WERI-Rb-1 (cell line): ENCODE results near the gene DTNBP1.

Experiments
- DNase-seq: peaks from one replicate; pipeline ENCODE4 v3.0.0-alpha.2; 2020
- H3K27ac ChIP-seq: fragments of 250-450 bp; sonication (Bioruptor Pico); 2 replicates; pipeline ENCODE4 v1.5.1; 2020; ENCODE audit warnings: mild to moderate bottlenecking, moderate library complexity
- H3K27me3 ChIP-seq: fragments of 250-450 bp; sonication (Bioruptor Pico); 2 replicates; pipeline ENCODE4 v1.5.1; 2021; ENCODE audit warnings: mild to moderate bottlenecking, low read depth, moderate library complexity; ENCODE audit not compliant: insufficient read depth, severe bottlenecking
- H3K36me3 ChIP-seq: fragments of 250-450 bp; sonication (Bioruptor Pico); 2 replicates; pipeline ENCODE4 v1.5.1; 2020; ENCODE audit warnings: mild to moderate bottlenecking, moderate library complexity
- H3K4me3 ChIP-seq: 2 replicates; pipeline ENCODE4 v1.5.1; 2011; ENCODE audit warnings: low read depth, mild to moderate bottlenecking, control low read depth, low read length
- H3K9me3 ChIP-seq: fragments of 250-450 bp; sonication (Bioruptor Pico); 2 replicates; pipeline ENCODE4 v1.5.1; 2021; ENCODE audit warnings: mild to moderate bottlenecking, moderate library complexity; ENCODE audit not compliant: severe bottlenecking
- CTCF ChIP-seq: IDR thresholded peaks from 2 replicates; pipeline ENCODE4 v1.5.1; 2011; ENCODE audit warnings: low read depth, mild to moderate bottlenecking, control low read depth, inconsistent platforms, low read length

Gene DTNBP1

GRCh38 chr6:15572296-15573016 lies 90.4 kb downstream of the DTNBP1 start:
- H3K27ac ChIP-seq: peak overlapping the region; percentile 59

GRCh38 chr6:15570171-15570570 lies 92.7 kb downstream of the DTNBP1 start:
- no peak for DNase-seq
- Histone ChIP-seq H3K27me3 (no peaks in the 10 kb centered on the region), H3K36me3 (peaks cover 2% of the 10 kb centered on the region; the same call in 1 of the 2 replicates), H3K4me3 (no peak overlapping the region), H3K27ac (no peak overlapping the region), H3K9me3 (peaks cover 3% of the 10 kb centered on the region)
- no peak for TF ChIP-seq CTCF

More at GRCh38 chr6:15572296-15573016, 90.4 kb downstream of the DTNBP1 start:
- Histone ChIP-seq H3K4me3 (no peak overlapping the region), H3K27me3 (no peaks in the 10 kb centered on the region), H3K9me3 (peaks cover 3% of the 10 kb centered on the region), H3K36me3 (peaks cover 2% of the 10 kb centered on the region; the same call in 1 of the 2 replicates)
- no peak for DNase-seq
- TF ChIP-seq CTCF: no peak

- no peak overlapping the region for H3K27ac ChIP-seq
- no peak for DNase-seq
- no peak overlapping the region for H3K4me3 ChIP-seq
- TF ChIP-seq CTCF: no peak
- H3K27me3 ChIP-seq: no peaks in the 10 kb centered on the region
- H3K9me3 ChIP-seq: peaks cover 3% of the 10 kb centered on the region
- peaks cover 2% of the 10 kb centered on the region; the same call in 1 of the 2 replicates for H3K36me3 ChIP-seq
Observed at GRCh38 chr6:15569035-15569995, 93.5 kb downstream of the DTNBP1 start.

- TF ChIP-seq CTCF: no peak
- H3K27ac ChIP-seq: peak overlapping the region; percentile 36
- no peaks in the 10 kb centered on the region for H3K9me3 ChIP-seq
- H3K4me3 ChIP-seq: no peak overlapping the region
- H3K36me3 ChIP-seq: no peaks in the 10 kb centered on the region
- no peak for DNase-seq
- no peaks in the 10 kb centered on the region for H3K27me3 ChIP-seq
Observed at GRCh38 chr6:15562977-15563376, 99.9 kb downstream of the DTNBP1 start.

GRCh38 chr6:15561447-15562199 lies 101.2 kb downstream of the DTNBP1 start:
- H3K9me3 ChIP-seq: no peaks in the 10 kb centered on the region

More at GRCh38 chr6:15561447-15562199, 101.2 kb downstream of the DTNBP1 start:
- Histone ChIP-seq H3K36me3 (no peaks in the 10 kb centered on the region), H3K27me3 (no peaks in the 10 kb centered on the region), H3K27ac (no peak overlapping the region), H3K4me3 (no peak overlapping the region)
- DNase-seq: no peak
- no peak for TF ChIP-seq CTCF
